MM.1S (cell line): ENCODE measurements around the gene STRADA.

Experiments
- CTCF ChIP-seq: fragments of 300-600 bp; sonication (generic); IDR thresholded peaks from 2 replicates; pipeline ENCODE4 v1.5.1; 2016; ENCODE audit warnings: antibody characterized with exemption, low read length, mixed read lengths
- EZH2 ChIP-seq: fragments of 300-600 bp; sonication (generic); optimal IDR thresholded peaks from 2 replicates; pipeline ENCODE3; 2017; ENCODE audit warnings: low read depth, mild to moderate bottlenecking, antibody characterized with exemption, low read length, mixed read lengths
- EZH2phosphoT487 ChIP-seq: fragments of 300-600 bp; sonication (generic); IDR thresholded peaks from 2 replicates; pipeline ENCODE4 v1.6.1; 2018; ENCODE audit warnings: antibody characterized with exemption, low read length

- no peak for TF ChIP-seq EZH2
- TF ChIP-seq CTCF = no peak
- no peak for TF ChIP-seq EZH2phosphoT487
Measured at GRCh38 chr17:63766754-63767153, 25.2 kb upstream of the STRADA start.
